Skeletal muscle cell (primary cell): ENCODE data around the gene POC1A.

Experiments used
- DNase-seq: peaks from one replicate; pipeline ENCODE4 v3.0.0-alpha.2; 2010; ENCODE audit warnings: low read depth
- H3K4me3 ChIP-seq: 2 replicates; pipeline ENCODE4 v1.5.1; 2011; ENCODE audit warnings: low read depth, mild to moderate bottlenecking, control low read depth, low read length, moderate library complexity

POC1A gene

GRCh38 chr3:52076896-52077780 is 77.1 kb downstream of the POC1A start:
- DNase-seq: no peak
- H3K4me3 ChIP-seq: no peak overlapping the region

GRCh38 chr3:52073490-52073889 is 80.7 kb downstream of the POC1A start:
- no peak overlapping the region for H3K4me3 ChIP-seq
- no peak for DNase-seq

- H3K4me3 ChIP-seq: no peak overlapping the region
- no peak for DNase-seq
Observed at GRCh38 chr3:52072471-52072870, 81.8 kb downstream of the POC1A start.

- no peak overlapping the region for H3K4me3 ChIP-seq
- no peak for DNase-seq
Observed at GRCh38 chr3:52072020-52072419, 82.2 kb downstream of the POC1A start.

GRCh38 chr3:52070724-52071621 is 83.2 kb downstream of the POC1A start:
- DNase-seq: no peak

GRCh38 chr3:52069855-52070254 is 84.4 kb downstream of the POC1A start:
- H3K4me3 ChIP-seq: no peak overlapping the region
- no peak for DNase-seq

More at GRCh38 chr3:52070724-52071621, 83.2 kb downstream of the POC1A start:
- no peak overlapping the region for H3K4me3 ChIP-seq

- H3K4me3 ChIP-seq: no peak overlapping the region
- DNase-seq: no peak
Observed at GRCh38 chr3:52069135-52069534, 85.1 kb downstream of the POC1A start.

GRCh38 chr3:52068730-52069129 is 85.5 kb downstream of the POC1A start:
- DNase-seq: no peak
- H3K4me3 ChIP-seq: no peak overlapping the region

- no peak for DNase-seq
- H3K4me3 ChIP-seq: no peak overlapping the region
Observed at GRCh38 chr3:52068055-52068571, 86.1 kb downstream of the POC1A start.

GRCh38 chr3:52067526-52067925 is 86.7 kb downstream of the POC1A start:
- DNase-seq: no peak
- H3K4me3 ChIP-seq: no peak overlapping the region

- H3K4me3 ChIP-seq: no peak overlapping the region
- DNase-seq: no peak
Observed at GRCh38 chr3:52067046-52067445, 87.2 kb downstream of the POC1A start.

- no peak overlapping the region for H3K4me3 ChIP-seq
- DNase-seq: no peak
Observed at GRCh38 chr3:52065264-52065756, 88.9 kb downstream of the POC1A start.

- no peak for DNase-seq
- H3K4me3 ChIP-seq: no peak overlapping the region
Observed at GRCh38 chr3:52064561-52064960, 89.7 kb downstream of the POC1A start.

- no peak overlapping the region for H3K4me3 ChIP-seq
- no peak for DNase-seq
Observed at GRCh38 chr3:52063026-52063723, 91.0 kb downstream of the POC1A start.

GRCh38 chr3:52062505-52062904 is 91.7 kb downstream of the POC1A start:
- no peak for DNase-seq
- H3K4me3 ChIP-seq: no peak overlapping the region

- H3K4me3 ChIP-seq: no peak overlapping the region
- DNase-seq: no peak
Observed at GRCh38 chr3:52061121-52061910, 92.9 kb downstream of the POC1A start.

- no peak for DNase-seq
- H3K4me3 ChIP-seq: no peak overlapping the region
Observed at GRCh38 chr3:52059781-52060180, 94.4 kb downstream of the POC1A start.

GRCh38 chr3:52057812-52058495 is 96.3 kb downstream of the POC1A start:
- peak overlapping the region; percentile 41 for H3K4me3 ChIP-seq
- DNase-seq: no peak
